OCI-LY1 (cell line): Measurements from ENCODE around the gene RPS6KA2.

Experiments
- H2AFZ ChIP-seq: fragments of 200-600 bp; sonication (generic), shearing (Covaris generic); 2 replicates; pipeline ENCODE4 v1.6.0; 2014; ENCODE audit warnings: antibody characterized with exemption, mild to moderate bottlenecking, low read length
- H3F3A ChIP-seq: fragments of 200-600 bp; sonication (generic), shearing (Covaris generic); 2 replicates; pipeline ENCODE4 v1.6.0; 2014; ENCODE audit warnings: mild to moderate bottlenecking, antibody characterized with exemption, low read length, moderate library complexity; ENCODE audit not compliant: insufficient read depth
- H3K27ac ChIP-seq: fragments of 200-600 bp; sonication (generic); 2 replicates; pipeline ENCODE4 v1.5.1; 2014; ENCODE audit warnings: low read length, mixed run types, mild to moderate bottlenecking, low read depth; ENCODE audit not compliant: poor library complexity, severe bottlenecking
- H3K27me3 ChIP-seq: fragments of 200-600 bp; sonication (generic); 2 replicates; pipeline ENCODE4 v1.6.0; 2014; ENCODE audit warnings: antibody characterized with exemption, mild to moderate bottlenecking, low read length, moderate library complexity; ENCODE audit not compliant: insufficient read depth
- H3K36me3 ChIP-seq: fragments of 200-600 bp; sonication (generic); 2 replicates; pipeline ENCODE4 v1.6.1; 2014; ENCODE audit warnings: mild to moderate bottlenecking, antibody characterized with exemption, low read length, moderate library complexity, mixed read lengths; ENCODE audit not compliant: insufficient read depth
- H3K4me1 ChIP-seq: fragments of 200-600 bp; sonication (generic); 2 replicates; pipeline ENCODE4 v1.5.1; 2014; ENCODE audit warnings: mild to moderate bottlenecking, low read length, moderate library complexity; ENCODE audit not compliant: insufficient read depth, severe bottlenecking
- H3K4me2 ChIP-seq: fragments of 200-600 bp; sonication (generic), shearing (Covaris generic); 2 replicates; pipeline ENCODE4 v1.6.1; 2014; ENCODE audit warnings: low read length
- H3K4me3 ChIP-seq: fragments of 200-600 bp; sonication (generic); 2 replicates; pipeline ENCODE4 v1.5.1; 2014; ENCODE audit warnings: low read length, low read depth, mild to moderate bottlenecking, mixed read lengths; ENCODE audit not compliant: poor library complexity, severe bottlenecking
- H3K79me2 ChIP-seq: fragments of 200-600 bp; shearing (Covaris generic); 2 replicates; pipeline ENCODE4 v1.6.1; 2016; ENCODE audit warnings: mixed run types, low read length, mixed read lengths; ENCODE audit not compliant: insufficient read depth
- H3K9ac ChIP-seq: fragments of 200-600 bp; sonication (generic), shearing (Covaris generic); 2 replicates; pipeline ENCODE4 v1.6.1; 2014; ENCODE audit warnings: mild to moderate bottlenecking, low read length, mixed read lengths
- H3K9me2 ChIP-seq: fragments of 200-600 bp; sonication (generic), shearing (Covaris generic); 2 replicates; pipeline ENCODE4 v1.6.1; 2014; ENCODE audit warnings: low read depth, mild to moderate bottlenecking, low read length, mixed read lengths
- H3K9me3 ChIP-seq: fragments of 200-600 bp; shearing (Covaris generic); 2 replicates; pipeline ENCODE4 v1.6.1; 2014; ENCODE audit warnings: low read length, mixed read lengths
- H4K20me1 ChIP-seq: fragments of 200-600 bp; sonication (generic), shearing (Covaris generic); 2 replicates; pipeline ENCODE4 v1.6.0; 2016; ENCODE audit warnings: mild to moderate bottlenecking, low read length; ENCODE audit not compliant: insufficient read depth
- CTCF ChIP-seq: fragments of 200-600 bp; sonication (generic), shearing (Covaris generic); IDR thresholded peaks from 2 replicates; pipeline ENCODE4 v1.5.1; 2017; ENCODE audit warnings: mild to moderate bottlenecking, antibody characterized with exemption, low read length, moderate library complexity, mixed read lengths
- EZH2 ChIP-seq: fragments of 200-600 bp; sonication (generic), shearing (Covaris generic); IDR thresholded peaks from 2 replicates; pipeline ENCODE4 v1.8.0; 2017; ENCODE audit warnings: borderline replicate concordance, mixed run types, mild to moderate bottlenecking, antibody characterized with exemption, low read length, moderate library complexity, mixed read lengths

The RPS6KA2 gene

GRCh38 chr6:166412911-166413384 is 214.1 kb downstream of the RPS6KA2 start:
- H3F3A ChIP-seq = no peaks in the 10 kb centered on the region
- H3K36me3 ChIP-seq = no peaks in the 10 kb centered on the region
- H2AFZ ChIP-seq = no peak overlapping the region
- H4K20me1 ChIP-seq = no peaks in the 10 kb centered on the region
- H3K9me3 ChIP-seq = no peaks in the 10 kb centered on the region
- H3K4me1 ChIP-seq = no peaks in the 10 kb centered on the region
- no peak overlapping the region for H3K4me2 ChIP-seq
- no peak overlapping the region for H3K4me3 ChIP-seq
- no peaks in the 10 kb centered on the region for H3K27me3 ChIP-seq
- H3K27ac ChIP-seq = no peak overlapping the region
- H3K79me2 ChIP-seq = no peaks in the 10 kb centered on the region
- TF ChIP-seq EZH2 (no peak), CTCF (no peak)
- no peak overlapping the region for H3K9ac ChIP-seq
- no peaks in the 10 kb centered on the region for H3K9me2 ChIP-seq

GRCh38 chr6:166412156-166412910 is 214.7 kb downstream of the RPS6KA2 start:
- H3F3A ChIP-seq = no peaks in the 10 kb centered on the region
- H4K20me1 ChIP-seq = no peaks in the 10 kb centered on the region
- H3K36me3 ChIP-seq = no peaks in the 10 kb centered on the region
- H2AFZ ChIP-seq = no peak overlapping the region
- no peaks in the 10 kb centered on the region for H3K9me2 ChIP-seq
- H3K27ac ChIP-seq = no peak overlapping the region
- H3K27me3 ChIP-seq = no peaks in the 10 kb centered on the region
- no peak overlapping the region for H3K4me2 ChIP-seq
- TF ChIP-seq EZH2 (no peak), CTCF (no peak)
- H3K9me3 ChIP-seq = no peaks in the 10 kb centered on the region
- H3K9ac ChIP-seq = no peak overlapping the region
- no peaks in the 10 kb centered on the region for H3K79me2 ChIP-seq
- no peak overlapping the region for H3K4me3 ChIP-seq
- H3K4me1 ChIP-seq = no peaks in the 10 kb centered on the region

GRCh38 chr6:166411721-166412151 is 215.3 kb downstream of the RPS6KA2 start:
- H3F3A ChIP-seq = no peaks in the 10 kb centered on the region
- no peak overlapping the region for H3K9ac ChIP-seq
- H3K9me2 ChIP-seq = no peaks in the 10 kb centered on the region
- no peaks in the 10 kb centered on the region for H3K4me1 ChIP-seq
- H3K27me3 ChIP-seq = no peaks in the 10 kb centered on the region
- no peak overlapping the region for H2AFZ ChIP-seq
- H3K27ac ChIP-seq = no peak overlapping the region
- H4K20me1 ChIP-seq = no peaks in the 10 kb centered on the region
- no peak overlapping the region for H3K4me2 ChIP-seq
- H3K4me3 ChIP-seq = no peak overlapping the region
- TF ChIP-seq EZH2 (no peak), CTCF (no peak)
- no peaks in the 10 kb centered on the region for H3K36me3 ChIP-seq
- H3K9me3 ChIP-seq = no peaks in the 10 kb centered on the region
- no peaks in the 10 kb centered on the region for H3K79me2 ChIP-seq
